Ammon's horn (tissue), 1 donor: ENCODE measurements around the gene NCBP2L.

ENCODE experiments used
- DNase-seq: peaks from one replicate; pipeline ENCODE4 v3.0.0-alpha.2; 2016; ENCODE audit warnings: low spot score

The NCBP2L gene

DNA sequence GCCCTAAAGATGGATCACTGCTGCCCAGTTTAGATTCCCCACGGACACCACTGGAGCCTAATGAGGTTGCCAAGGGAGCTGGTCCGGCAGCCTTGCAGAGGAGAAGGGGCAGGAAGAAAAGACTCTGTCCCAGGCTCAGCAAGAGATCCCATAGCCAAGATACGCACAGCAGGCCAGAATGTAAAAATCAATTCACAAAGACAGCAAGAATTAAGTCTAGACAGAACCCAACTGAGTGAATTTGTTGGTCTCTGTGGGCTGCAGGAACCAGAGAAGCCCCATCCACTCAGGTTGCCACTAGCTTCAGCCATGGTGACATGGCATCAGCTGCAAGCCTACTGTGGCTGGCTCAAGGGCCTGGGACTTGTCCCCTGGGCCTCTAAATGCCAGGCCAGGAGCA, 24.8 kb upstream of the NCBP2L start:
- no peak for DNase-seq

DNA sequence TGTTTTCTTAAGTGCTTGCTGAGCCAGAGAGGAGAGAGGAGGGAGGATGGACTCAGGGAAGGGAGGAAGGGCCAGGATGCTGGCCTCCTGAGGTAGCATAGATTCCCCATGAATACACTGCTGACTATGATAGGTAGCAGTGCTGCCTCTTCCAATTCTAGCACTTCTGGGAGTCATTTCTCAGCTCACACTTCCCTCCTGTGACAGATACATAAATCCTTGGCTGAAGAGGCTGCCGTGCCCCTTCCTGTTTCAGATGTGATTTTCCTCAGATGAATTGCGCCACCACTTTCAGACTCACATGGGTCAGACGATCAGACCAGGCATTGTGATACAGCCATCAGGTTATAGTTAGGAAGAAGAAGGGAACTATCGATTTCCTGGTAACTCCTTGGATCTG, 24.3 kb upstream of the NCBP2L start:
- no peak for DNase-seq

DNA sequence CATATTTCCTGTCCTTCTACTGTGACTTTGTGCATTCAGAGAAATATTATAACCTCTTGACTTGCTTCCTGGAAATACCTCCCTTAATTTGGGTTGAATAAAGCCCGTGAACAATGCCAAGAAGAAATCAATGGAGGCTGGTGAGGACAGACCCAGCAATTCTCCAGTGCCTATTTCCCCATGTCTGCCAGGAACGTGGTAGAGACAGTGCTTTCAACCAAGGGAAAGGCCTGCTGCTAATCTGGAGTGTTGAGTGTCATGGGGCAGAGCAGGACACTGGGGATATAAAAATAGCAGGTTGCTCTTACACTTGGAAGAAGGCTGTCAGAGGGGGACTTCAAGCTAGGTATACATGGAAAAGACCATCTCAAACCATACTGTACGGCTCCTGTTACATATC, 21.8 kb upstream of the NCBP2L start:
- no peak for DNase-seq

DNA sequence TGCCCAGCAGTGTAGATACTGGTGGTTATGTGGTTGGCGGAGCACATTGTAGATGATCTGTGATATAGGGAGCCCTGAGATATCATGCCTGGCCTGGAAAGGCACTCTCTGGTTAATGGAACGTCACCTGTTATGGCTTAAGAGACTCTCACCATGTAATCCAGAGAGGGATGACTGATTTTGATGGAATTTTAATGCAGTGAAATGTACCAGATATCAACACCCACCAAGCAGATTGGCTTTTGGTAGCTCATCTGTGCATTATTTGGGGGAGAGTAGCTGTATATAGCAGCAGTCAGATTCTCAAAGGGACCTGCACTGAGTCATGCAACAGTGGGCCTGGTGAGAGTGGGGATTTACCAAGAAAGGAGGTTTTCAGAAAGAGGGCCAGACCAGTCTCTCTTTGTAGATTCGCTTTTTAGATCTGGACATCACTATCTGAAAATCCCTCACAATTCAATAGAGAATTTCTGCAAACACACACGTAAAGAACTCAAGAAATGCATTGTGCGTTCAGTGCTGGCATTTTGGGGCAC, 19.2 kb upstream of the NCBP2L start:
- no peak for DNase-seq

DNA sequence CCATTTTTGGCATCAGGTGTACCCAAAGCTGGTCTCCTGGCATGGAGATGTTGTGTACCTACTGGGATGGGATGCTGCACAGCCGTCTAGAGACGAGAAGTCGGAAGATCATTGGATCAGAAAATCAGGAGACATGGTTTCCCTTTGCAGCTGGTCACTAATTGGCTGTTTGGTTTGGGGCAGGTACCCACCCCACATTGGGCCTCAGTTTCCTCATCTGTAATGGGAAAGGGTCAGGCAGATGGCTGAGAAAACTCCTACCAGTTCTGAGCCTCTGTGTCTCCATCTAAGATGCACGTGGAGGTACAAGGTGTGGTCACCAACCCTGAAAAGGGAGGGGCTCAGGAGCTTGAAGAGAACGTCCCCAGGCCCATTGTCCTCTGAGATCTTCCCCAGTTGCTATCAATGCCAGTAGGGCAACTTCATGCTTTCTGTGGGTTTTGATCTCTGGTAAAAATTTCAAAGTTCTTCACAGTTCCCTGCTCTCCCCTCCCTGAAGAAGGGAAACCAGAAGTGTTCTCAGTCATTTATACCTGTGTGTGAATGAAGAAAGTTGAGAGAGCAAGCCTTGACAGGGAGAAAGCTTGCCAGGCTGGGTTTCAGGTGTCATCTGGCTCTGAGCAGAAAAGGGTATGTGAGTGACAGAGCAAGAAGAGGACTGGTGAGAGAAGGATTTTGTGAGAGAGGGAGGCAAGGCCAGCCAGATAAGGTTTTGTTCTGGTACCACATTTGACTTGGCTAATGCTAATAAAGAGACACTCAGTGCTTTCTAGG, 17.0 kb upstream of the NCBP2L start:
- no peak for DNase-seq

DNA sequence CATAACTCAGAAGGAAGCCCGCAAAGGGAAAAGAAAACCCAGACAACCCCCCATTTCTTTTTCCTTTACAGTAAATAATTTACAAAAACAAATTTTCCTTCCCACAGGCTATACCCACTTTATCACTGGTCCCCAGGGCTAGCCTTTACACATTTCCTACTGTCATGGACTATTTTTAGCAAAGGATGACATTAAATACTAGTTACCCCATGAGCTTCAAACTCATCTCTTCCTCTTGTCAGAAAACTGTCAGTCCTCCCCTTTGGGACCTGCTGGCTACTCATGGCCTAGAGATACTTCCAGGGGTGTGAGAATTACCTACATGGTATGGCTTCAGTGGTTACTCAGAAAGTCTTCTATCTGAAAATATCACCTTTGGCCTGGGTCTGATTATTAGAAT, 13.9 kb upstream of the NCBP2L start:
- DNase-seq, result no peak

DNA sequence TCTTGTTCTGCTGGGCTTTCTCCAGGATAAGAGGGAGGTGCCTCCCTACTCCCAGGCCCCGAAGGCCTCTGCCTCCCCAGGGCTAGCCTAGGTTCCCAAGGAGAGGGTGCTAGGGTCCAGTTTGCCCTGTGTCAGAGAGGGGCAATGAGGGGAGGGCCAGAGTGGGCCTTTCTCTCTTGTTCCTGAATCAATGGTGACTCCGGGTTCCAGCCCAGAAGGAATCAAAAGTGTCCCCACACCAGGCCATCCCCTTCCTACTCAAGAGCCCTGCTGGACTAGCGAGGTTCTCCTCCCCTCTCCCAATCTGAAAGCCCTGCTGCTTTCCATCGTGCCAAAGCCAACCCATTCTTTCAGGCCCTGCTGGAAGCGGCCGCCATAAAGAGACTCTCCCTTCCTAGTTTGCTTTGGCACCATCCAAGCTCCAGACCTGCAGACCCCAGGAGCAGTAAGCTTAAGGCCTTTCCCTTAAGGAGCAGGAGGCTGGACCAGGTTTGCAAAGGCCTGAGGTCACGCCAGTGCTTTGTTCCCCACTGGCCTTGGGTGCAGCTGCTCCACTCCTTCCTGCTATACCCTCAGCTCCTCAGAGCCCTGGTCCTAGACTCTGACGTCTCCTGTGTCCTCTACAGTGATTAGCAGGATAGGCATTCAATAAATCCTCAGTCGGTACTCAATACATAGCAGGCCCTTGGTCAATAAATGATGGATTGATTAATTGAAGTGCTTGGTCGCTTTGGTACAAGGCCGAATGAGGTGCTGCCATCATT, 12.5 kb upstream of the NCBP2L start:
- no peak for DNase-seq

DNA sequence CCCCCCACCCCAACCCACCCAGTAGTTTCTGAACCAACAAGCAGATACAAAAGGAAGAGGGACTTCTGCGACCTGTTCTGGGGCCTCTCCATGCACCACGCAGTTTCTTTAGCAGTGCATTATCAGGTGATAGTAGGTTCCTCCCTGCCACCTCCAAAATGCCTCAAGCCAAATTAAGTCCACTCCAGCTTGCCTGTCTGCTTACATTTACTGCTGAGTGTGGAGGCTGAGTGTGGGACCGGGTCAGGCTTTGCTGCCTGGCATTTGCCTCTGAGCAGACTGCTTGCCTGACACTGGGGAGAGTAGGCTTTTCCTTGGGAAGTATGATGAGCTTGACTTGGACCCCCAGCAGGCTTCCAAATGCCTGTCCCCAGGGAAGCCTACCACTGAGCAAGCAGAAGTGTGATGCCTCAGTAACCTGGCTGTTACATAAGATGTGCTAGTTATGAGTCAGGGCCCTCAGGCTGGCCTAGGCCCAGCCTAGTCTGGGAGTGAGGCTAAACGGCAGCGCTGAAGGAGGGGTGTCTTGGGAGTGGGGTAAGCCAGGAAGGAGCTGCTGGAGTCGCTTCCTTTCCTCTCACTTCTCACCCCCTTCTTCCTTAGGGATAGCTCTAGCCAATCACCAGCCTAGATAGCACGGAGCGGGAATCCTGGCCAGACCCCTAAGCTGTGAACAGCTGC, 10.9 kb upstream of the NCBP2L start:
- DNase-seq, result no peak

DNA sequence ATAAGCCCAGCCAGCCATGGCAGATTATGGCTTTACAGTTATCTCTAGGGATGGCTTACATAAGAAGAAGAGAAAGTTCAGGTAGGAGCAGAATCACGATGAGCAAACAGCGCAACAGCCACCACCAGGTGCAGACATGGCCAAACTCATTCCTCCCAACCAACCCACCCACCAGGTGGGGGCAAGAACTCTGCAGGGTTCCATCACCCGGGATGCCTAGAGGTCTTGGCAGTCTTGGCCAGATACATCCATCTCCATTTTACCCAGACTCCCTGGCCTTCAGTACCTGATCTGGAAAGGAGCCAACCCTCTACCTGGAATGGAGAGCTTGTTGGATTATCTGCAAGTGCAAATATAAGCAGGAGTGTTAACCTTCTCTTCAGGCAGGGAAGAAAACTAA, 9.5 kb upstream of the NCBP2L start:
- DNase-seq, result no peak

DNA sequence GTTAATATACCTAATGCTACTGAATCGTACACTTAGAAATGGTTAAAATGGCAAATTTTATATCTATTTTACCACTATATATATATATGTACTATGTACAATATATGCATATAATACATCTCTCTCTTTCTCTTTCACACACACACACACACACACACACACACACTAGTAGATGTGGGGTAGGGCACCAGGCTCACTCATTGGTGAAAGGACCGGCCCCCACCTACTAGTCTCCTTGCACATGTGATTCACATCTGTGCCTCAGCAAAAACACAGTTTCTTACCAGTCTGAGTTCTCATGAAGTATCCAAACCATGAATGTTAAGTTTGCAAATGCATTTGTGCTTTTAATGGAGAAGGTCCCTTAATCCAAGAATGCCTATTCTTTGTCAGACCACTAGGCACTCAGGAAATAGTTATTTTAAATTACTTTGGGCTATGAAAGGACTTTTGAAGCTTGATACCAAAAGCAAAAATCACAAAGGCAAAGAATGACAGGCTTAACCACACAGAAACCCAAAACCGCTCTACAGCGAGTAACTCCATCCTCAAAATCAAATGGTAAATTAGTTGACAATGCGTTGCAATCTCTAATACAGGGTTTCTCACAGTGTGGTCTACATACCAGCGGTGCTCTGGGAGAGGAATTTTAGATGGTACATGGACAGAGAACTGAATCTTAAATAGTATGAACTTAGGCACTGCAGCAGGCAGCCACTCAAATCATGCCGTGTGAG, 7.8 kb upstream of the NCBP2L start:
- DNase-seq, result no peak

DNA sequence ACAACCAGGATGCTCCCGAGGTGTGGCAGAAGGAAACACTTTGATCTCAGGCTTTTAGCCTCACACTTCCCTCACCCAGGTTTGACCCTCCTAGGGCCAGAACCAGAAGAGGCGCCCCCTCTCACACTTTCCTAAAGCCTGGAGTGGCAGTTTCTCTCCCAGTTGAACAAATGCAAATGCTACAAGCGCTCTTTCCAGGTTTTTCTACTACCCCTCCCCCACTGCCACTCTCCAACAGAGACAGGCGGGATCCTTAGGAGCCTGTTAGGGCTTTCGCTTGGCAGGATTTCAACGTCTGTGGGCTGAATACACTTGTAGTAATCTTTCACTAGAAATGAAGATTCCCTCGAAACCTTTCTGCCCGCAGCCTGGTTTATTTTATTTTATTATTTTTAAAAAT, 4.3 kb upstream of the NCBP2L start:
- DNase-seq, result no peak

DNA sequence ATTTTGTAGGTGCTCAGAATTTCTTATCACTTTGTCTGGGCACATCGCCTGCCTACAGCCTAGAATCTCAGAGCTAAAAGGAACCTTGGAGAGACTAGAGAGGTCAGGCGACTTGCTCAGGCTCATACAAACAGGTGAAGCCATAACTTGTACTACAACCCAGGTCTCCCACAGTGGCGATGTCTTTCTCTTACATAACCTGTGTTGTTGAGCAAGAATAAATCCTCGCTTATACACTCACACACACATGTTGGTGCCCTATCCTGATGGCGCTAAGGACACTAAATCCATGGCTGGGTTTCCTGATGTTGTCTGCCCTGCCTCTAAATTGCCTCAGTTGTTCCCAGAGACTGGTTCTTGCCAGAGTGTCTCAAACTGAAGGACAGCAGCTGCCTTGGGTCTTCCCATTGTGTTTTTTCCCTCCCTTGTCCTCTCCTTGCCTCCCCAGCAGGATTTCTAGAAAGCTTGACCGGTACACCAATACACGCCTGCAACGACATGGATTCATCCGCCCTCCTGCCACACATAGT, 3.6 kb upstream of the NCBP2L start:
- no peak for DNase-seq

DNA sequence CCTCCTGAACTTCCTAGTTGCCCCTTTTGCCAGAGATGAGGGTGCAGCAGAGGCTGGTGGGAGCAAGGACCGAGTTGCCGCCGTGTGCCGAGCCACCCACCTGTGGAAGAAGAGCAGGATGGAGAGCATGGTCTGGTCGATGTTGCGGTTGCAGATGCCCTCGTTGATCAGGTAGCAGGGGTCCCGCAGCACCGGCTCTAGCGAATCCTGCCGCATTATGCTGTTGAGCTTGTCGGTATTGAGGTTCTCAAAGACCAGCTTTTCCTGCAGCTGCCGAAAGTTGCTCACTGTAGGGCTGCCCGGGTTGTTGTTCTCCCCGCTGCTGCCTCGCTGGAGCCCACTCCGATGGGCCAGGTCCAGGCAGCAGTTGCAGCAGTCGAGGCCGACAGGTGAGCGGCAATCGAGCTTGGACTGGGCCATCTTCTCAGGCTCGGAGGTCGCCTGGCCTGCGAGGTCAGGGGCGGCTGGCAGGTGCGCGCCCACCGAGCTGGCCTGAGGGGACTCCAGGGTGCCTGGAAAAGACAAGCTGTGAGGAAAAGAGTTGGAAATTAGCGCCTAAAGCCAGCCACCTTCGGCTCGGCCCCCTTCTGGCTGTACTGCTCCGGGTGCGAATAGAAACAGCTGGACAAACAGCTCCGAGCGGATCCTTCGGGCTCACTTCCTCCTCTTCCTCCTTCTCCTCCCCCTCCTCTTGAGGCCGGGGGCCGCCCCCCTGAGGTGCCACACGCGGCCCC, 2.4 kb upstream of the NCBP2L start:
- DNase-seq, result no peak

DNA sequence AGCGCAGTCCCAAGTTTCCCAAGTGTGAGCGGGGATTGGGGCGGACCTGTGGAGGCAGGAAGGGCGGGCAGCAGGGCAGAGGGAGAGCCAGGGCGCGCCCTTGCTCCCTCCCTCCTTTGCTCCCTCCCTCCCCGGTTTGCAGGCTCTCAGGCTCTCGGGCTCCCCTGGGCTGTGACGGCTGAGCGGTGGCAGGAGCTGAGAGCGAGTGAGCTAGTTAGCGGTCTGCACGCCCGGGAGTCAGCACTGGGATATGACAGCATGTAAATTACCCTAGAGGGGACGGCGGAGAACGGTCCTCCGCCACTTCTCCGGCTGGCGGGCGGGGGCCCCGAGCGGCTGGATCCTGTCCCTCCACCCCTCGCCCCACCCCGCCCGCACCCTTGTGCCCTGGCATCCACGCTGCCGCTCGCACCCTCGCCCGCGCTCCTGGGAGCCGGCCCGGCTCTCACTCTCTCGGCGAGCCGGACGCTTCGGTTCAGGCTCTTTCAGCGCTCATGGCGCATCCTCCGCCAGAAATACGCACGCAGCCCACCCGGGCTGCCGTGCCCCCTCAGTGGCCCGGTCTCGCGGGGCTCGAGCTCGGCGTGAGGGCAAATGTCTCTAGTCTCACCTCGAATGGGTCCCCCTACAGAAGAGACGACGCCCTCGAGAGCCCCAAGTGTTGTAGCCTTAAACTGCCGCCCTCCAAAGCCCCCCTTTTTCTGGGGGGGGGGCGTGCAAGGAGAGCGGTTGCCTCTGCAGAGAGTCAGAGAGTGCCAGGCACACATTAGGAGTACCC, 1.6 kb upstream of the NCBP2L start, which contains the start of gene TSC22D3:
Gene TSC22D3, minus strand, starts transcription at position 54 of the 778 bp plus-strand sequence. CDS start 368 bp downstream, outside the sequence.
- DNase-seq, result peak; percentile 85

DNA sequence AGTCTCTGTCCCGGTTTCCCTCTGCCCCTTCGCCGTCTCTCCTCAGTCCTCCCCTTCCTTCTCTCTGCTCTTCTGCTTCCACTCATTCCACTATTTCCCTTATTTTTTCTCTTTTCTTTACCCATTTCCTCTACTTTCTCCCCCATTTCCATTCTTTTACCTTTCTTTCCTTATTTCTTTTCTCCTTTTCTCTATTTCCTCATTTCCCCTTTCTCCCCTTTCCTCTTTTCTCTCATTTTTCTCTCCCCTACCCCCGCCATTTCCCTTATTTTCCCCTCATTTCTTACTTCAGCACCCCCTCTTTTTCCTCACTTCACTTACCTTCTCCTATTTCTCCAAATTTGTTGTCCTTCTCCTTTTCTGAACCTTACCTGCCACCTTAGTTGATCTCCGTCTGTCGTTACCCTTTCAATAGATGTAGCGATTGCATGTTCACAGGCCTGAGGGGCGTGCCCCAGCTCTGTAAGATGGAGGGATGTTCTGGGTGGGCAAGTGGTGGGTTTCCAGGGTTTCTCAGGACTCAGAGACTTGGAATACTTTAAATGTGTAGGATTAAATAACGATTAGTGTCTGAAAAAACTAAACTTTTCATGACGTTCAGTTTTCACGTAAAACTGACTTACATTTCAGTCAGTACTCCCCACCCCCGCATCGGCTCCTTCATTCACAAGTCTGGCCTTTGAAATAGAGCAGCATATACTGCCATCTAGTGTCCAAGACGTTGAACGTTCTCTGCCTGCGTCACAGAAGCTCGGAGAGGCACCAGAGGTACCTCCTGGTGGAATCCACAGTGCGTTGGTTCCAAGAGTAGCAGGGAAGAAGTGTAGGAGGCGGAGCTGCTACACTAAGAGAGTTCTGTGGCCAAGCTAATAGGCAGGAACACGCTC, 641 bp upstream of the NCBP2L start:
- DNase-seq, result peak; percentile 90

DNA sequence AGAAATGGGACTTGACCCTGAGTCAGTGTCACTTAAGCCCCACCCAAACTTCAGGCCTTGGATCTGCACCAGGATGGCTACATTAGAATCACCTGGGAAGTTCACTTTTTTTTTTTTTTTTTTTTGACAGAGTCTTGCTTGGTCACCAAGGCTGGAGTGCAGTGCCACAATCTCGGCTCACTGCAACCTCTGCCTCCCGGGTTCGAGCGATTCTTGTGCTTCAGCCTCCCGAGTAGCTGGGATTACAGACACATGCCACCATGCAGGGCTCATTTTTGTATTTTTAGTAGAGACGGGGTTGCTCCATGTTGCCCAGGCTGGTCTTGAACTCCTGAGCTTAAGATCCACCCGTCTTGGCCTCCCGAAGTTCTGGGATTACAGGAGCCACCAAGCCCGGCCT, 3.0 kb downstream of the NCBP2L start:
- DNase-seq, result no peak

DNA sequence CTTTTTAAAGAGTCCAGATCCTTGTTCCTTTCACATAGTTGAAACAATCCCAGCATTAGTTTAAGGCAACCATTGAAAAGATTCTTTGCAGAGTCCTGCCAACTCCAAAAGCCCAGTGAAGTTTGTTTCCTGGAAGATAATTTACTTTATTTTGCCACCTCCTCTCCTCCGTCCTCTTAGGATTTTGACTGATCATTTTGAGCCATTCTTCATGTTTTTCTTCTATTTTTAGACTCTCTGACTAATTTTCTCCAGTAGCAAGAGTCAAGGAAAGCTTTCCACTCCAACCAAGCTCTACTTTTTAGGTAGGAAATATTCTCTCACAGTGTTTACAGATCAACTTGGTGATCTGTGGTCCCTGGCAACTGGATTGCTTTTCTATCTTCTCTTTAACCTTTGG, 10.3 kb downstream of the NCBP2L start:
- DNase-seq, result no peak

DNA sequence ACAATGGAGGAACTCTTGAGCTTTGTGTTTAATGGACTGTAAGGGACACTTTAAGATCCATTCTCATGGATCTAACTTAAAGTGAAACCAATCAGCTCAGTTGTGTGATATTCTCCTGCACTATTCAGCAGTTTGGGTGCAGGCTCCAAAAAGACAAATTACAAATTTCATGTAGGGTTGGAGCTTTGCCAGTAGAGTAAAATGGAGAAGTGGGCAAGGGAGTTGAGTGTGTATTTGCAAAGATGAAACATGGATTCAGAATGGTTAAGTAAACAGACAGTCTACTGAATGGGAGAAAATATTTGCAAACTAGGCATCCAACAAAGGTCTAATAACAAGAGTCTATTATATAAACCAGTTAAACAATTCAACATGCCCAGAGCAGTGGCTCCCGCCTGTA, 26.9 kb downstream of the NCBP2L start:
- DNase-seq, result no peak

DNA sequence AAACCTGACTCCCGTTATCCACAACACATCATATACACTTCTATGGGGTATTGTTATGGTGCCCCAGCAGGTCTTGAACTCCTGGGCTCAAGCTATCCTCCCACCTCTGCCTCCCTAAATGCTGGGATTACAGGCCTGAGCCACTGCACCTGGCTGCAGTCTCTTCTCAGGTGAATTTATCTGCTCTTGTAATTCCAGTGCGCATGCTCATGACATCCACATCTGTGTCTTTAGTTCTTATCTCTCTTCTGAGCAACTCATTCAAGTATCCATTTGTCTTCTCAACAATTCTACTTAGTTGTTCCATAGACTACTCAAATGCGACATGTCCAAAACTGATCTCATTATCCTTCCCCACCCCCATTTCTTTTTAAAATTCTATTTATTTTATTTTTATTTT, 27.6 kb downstream of the NCBP2L start:
- no peak for DNase-seq
